NCI-H187 treated with DMSO at 0.1 percent for 48 hours (cell line): ENCODE data around the gene TJP1.
"Not testable (repeated sequence)": the region's sequence is repeated elsewhere in the genome, so short reads cannot be mapped to it uniquely, and the experiment has no call there.

Experiments
- DNase-seq: peaks from one replicate; lab custom pipeline; 2025; lab: John Stamatoyannopoulos, UW

Gene TJP1

DNA sequence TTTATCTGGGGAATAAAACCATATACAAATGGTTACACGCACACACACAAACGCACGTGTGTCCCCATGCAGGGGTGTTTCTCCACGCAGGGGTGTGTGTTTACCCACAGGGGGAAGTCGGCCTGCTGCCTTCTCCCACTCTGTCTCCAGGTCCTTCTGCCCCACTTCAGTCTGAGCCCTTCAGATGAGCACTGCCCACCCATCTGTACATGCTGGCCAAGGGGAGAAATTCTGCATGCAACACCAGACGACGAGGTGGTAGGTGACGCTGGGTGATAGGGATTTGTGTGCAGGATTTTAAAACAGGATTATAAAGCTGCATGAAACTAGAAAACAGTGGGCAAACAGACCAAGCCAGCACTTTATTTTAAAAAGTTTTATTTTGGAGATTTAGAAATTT lies 122.5 kb downstream of the TJP1 start:
- DNase-seq = no peak

DNA sequence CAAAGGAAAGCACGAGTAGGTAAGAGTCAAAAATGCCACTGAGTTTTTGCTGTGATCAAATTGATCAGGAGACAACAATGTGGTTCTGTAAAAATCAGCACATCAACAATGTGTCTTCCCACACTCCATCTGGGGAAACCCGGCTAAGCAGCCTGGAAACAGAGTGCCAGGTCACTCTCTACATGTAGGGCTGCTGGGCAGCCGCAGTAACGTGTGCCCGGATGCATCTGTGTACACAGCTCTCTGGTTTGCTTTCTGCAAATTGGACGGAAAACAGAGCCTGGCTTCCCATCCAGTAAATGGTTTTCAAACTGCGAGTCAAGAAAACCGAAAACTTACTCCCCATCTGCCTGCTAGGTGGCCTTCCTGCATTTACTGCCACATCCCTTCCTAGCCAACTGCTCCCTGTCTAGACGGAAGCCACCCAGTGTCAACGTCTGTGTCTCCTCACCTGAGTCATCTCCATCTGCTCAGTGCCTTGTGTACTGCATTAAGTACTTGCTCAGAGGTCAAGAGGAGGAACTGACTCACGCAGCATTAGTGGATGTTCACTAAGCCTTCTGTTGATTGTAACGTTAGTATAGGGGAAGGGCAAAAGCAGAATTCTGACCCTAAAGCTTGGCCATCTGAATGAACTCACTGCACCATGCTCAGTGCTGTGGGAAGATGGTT lies 124.1 kb downstream of the TJP1 start:
- no peak for DNase-seq

DNA sequence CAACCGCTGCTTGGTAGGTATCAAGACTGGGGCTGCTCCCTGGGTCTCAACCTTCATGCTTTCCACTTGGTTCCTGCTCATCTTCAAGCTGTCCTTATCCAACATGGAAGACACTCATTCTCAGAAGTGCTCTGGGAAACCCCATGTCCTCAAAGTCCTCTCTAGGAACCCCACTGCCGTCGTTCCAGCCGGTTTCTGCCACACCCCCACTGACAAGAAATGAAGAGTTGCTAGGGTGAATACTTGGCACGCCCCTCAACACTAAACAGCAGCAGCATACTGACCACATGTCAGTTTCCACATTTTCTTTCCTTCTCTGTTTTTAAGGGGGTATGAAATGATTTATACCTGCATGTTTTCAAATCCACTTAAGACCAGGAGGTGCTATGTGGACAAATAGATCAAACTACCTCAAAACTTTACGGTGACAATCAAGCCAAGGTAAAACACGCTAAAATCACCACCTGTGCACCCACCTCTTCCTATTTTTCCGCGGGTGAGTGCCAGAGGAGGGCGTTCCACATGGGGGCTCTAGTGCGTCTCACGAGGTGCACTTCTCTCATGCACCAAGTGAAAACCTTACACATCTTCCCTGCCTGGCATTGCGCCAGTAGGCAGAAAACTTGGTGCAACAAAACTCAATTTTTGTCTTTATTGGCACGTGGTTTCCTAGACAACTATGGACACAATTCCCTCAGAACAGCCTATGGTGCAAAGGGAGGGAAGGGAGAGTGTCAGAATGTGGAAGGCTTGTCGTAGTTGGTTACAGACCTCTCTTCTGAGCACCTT lies 125.1 kb downstream of the TJP1 start:
- no peak for DNase-seq

DNA sequence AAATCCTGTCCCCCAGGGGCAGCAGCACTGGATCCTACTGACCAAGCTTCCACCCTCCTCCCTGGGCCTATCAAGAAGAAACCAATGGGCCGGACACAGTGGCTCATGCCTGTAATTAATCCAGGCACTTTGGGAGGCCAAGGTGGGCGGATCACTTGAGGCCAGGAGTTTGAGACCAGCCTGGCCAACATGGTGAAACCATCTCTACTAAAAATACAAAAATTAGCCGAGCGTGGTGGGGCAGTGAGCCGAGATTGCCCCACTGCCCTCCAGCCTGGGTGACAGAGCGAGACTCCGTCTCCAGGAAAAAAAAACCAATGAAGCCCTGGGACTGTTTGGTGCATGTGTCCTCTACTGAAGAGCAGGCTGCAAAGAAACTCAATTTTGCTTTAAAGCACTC lies 125.8 kb downstream of the TJP1 start:
- not testable (repeated sequence) for DNase-seq

DNA sequence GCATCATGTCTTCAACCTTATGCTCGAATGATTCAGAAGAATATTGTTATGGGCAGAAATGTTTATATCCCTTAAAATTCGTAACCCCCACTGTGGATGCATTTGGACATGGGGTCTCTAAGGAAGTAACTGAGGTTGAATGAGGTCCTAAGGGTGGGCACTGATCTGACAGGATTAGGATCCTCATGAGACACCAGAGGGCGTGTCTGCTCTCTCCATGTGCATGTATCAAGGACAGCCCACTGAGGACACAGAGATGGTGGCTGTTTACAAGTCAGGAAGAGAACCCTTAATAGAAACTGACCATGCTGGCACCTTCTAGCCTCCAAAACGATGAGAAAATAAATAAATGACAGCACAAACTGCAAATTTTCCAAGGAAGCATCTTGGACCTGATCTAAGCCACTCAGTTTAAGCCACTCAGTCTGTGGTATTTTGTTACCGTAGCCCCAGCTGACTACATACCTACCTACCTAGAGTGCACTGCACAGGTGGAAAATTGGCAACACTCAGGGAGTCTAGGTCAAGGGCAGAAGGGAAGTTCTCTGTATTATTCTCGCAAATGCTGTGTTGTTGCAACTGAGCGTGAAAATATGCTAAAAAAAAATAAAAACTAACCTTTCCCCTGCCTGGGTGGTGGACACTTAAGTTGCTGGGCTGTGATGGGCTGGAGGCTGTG lies 126.6 kb downstream of the TJP1 start:
- DNase-seq = no peak

DNA sequence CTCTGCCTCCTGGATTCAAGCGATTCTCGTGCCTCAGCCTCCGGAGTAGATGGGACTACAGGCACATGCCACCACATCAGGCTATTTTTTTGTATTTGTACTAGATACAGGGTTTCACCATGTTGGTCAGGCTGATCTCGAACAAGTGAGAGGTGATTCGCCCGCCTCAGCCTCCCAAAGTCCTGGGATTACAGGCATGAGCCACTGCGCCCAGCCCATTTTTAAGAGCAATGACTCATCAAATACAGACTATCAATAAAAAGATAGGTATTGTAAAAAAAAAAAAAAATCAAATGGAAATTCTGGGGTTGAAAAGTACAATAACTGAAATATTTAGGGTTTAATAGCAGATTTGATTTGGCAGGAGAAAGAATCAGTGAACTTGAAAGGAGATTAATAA lies 129.0 kb downstream of the TJP1 start:
- DNase-seq = no peak

DNA sequence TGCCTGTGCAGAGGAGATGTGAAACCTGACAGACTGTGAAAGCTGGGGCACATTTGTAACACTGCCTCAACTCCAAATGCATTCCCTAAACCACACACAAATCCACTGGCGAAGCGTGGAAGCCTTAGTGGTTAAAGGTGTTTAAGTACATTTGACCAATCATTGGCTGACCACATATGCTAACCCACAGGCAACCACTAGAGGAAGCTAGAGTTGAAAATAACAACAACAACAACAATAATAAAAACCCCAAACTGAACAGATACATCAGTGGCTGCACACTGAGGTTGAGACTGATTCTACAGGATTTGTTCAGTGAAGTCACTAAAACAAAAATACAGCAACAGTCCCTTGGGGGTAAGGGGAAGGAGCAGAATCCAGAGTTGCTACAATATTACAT lies 129.7 kb downstream of the TJP1 start:
- DNase-seq = no peak

DNA sequence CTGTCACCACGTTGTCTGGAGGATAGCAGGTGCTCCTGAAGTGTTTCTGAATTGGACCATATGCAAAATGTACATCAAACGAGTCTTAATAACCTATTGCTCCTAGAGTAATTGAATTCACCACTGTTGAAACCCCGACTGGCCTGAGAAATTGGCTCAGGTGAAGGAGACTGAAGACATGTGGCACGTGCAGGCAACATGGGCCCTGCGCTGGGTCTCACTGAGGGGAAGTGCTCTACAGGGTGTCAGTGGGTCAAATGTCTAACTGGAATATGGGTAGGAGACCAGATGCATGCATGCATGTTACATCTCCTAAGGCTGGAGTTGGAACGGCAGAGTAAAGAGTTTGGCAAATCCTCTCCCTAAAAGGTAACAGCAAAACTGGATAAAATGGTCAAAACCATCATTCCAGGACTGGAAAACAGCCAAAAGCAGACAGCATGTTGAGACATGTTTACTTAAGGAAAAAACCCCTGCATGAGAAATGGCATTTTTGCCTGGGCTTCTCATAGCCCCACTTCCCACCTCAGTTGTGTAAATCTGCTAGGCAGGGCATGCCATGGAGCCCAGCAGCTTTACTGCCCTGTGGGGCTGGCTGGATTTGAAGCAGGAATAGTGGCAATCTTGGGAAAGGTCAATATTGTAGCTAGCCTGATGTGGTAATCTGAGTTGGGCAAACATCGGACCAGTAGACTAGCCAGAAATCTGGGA lies 131.3 kb downstream of the TJP1 start:
- no peak for DNase-seq

DNA sequence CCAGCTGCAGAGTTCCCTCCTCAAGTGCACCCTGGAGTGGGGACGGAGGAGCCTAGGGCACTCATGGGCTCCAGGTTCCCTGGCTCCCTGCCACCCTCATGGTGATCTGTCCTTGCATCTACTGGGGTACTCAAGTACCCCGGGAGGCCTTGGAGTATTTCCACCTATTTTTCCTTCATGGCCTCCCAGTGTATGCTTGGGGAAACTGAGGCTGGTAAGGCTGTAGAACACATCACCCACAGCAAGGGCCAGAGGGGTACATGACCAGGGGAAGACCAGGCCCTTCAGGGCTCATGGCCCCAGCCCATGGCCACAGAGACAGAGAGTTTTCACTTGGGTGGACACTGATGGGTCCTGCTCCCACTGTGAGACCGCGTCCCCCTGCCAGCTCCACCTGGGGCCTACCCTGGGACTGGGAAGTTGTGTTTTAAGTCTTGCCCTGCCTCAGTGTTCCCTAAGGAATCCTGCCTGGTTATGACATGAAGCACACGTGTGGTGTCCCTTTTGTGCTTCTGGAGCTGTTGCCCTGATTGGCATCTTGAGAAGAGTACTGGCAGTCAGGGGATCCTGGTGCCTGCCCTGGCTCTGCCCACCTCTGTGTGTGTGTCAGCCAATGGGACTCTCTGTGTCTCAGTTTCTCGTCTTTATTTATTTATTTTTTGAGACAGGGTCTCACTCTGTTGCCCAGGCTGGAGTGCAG lies 132.8 kb downstream of the TJP1 start:
- DNase-seq = no peak

DNA sequence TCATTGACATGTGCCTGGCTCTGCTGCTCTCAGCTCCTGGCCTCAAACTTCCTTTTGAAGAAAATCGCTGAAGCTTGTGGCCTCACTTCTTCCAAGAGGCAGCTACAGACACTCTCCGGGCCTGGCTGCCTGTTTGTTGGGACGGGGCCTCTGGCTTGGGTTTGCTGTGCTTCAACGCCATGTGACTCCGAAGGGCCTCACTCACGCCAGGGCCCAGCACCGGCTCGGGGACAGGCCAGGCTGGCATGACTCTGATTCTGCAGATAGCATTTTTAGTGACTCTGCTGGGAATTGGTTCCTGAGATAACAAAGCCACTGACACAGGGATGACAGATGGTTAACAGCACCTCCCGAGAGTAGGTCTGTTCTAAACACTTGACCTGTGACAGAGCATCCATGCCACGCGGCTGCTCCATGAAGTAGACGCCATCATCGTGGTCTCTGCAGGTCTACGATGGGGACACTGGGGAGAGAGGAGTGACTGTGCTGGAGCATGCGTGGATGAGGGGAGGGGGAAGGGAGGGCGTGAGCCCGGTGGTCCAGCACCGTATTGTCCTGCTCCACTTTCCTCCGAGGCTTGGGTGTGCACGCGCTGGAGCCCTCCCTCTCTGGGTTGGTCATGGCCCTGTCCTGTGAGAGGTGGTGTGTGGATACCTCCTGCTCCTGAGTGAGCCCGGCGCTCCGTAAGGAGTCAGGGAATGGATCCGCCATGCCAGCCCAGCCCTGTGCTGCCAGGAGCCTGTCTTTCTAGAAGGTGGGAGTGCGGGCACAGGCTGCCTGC lies 133.6 kb downstream of the TJP1 start:
- DNase-seq = no peak

DNA sequence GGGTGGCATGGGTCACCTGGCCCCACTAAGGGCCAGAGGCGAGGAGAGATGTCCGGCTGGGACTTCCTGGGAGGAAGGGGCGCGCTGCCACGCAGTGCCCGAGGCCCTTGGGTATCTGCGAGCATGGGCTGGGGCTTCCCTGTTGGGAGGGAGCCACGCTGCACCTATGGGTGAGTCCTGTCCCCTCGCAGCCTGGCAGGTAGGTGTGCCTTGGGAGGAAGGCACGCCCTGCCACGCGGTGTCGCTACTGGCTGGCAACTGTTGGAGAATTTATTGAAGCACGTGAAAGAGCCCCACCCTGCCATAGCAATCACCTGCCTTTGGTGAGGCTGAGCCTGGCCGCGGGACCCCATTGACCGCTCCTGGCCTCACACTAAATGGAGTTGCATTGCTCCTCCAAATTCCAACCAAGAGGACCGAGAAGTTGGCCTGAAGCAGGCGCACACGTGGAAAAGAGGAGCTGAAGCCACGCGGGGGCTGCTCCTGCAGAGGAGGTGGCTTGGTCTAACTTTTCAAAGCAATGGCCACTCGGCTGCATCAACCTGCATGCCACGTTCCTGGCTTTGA lies 134.2 kb downstream of the TJP1 start:
- DNase-seq = no peak

DNA sequence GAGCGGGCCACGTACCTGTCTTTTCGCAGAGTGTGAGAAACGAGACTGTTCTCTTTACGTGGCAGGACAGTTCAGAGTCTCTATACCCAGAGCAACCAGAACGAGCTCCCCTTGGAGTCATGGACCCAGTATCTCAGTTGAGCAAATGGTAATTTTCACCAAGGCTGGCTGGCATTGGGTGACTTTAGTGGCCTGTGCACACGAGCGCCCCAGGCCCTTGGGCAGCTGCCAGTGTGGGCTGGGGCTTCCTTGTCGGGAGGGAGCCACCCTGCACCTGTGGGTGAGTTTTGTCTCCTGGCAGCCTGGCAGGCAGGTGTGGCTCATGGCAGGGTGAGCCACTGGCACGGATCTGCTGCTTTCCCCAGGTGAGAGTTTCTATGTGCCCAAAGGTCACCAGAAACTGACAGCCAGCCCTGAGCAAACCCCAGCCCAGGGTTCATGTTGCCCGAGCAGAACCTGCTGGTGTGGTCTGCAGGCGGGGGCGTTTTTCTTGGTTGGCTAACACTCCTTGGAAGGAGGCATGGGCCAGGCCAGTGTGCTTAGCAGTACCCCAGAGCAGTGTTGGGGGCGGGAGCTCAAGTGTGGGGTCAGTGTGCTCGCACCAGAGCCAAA lies 135.0 kb downstream of the TJP1 start:
- DNase-seq = no peak

DNA sequence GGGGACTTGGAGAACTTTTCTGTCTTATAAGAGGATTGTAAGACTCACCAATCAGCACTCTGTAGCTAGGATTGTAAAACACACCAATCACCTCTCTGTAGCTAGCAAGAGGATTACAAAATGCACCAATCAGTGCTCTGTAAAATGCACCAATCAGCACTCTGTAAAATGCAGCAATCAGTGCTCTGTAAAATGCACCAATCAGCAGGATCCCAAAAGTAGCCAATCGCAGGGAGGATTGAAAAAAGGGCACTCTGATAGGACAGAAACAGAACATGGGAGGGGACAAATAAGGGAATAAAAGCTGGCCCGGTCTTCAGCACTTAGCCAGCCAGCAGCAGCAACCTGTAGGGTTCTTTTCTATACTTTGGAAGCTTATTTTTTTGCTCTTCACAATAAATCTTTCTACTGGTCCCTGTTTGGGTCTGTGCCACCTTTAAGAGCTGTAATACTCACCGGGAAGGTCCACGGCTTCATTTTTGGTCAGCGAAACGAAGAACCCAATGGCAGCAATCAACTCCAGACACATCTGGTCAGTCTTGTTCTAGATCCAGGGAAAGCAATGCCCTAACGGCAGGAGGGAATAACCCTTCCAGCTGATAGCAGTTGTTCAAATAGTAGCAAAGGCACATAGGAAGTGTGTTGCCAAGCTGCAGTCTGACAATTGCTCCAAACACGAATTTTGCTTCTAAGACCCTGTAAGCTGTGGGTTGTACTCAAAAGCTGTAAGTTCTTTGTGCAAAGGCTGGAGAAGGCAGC lies 135.6 kb downstream of the TJP1 start:
- no peak for DNase-seq

DNA sequence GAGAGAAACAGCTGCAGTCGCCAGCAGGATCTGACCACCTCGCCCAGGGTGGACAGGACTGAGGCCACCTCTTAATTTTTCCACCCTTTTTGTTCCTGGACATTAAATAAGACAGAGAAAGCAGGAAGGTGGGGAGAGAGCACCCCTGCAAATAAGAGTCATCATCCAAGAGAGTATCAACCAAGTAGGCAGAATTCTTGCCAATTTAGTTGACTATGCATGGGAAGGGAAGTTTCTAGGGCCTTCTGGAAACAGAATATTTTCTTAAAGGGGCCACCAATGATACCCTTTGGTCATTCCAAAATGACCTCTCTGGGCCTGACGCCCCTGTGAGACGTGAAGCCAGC lies 136.2 kb downstream of the TJP1 start:
- no peak for DNase-seq

DNA sequence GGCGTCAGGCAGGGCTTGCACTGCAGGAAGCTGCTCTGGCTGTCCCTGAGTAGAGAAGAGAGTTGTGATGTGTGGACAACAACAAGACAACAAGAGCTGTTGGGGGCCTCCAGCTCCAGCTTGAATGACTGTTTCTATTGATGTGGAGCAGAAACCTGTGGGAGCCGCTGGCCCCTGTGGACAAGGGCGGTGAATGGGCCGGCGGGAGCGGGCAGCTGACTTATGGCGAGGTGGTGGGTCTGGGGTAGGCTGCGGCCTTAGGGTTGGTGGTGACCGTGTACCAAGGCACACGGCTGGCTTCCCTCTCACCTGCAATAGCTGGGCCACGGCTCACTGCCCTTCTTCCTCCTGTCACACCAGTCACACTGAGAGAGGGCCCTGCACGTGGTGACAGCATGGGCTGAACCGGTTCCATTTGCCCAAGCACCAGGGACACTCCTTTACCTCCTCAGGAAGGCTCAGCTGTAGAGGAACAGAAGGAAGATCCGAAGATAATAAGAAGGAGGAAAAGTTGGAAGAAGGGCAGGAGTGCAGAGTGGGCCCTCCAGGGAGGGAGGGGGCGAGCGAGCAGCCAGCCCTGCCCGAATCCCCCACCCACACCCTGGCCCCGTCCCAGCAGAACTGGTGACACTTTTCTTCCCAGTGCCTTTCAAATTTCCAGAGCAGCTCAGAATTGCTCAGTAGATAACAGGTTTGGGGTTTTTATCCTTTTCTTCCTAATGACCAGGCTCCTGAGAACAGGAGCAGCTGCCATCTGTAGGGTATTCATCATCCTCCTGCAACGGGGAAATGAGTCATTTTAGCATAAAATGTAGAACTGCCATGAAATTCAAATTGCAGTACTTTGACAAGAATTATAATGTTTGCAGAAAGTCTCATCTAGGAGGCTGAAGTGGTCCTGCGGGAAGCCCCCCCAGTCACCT lies 136.9 kb downstream of the TJP1 start:
- no peak for DNase-seq

DNA sequence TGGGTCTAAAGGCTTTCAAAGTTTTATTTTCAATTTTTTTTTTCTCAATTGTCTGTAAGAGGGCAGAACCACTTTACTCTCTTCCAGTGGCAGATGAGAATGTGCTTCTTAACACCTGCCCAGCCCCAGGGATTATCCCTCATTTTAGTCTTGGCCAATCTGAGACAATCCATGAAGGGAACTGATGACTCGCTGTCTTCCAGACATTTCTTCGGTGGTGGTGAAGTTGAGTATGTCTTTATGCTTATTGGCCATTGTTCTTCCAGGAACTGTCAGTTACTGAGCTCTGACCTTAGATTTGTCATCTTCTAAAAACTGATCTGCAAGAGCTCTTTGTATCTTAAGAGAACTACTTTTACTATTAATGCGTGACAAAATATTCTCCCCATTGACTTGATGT lies 139.5 kb downstream of the TJP1 start:
- no peak for DNase-seq

DNA sequence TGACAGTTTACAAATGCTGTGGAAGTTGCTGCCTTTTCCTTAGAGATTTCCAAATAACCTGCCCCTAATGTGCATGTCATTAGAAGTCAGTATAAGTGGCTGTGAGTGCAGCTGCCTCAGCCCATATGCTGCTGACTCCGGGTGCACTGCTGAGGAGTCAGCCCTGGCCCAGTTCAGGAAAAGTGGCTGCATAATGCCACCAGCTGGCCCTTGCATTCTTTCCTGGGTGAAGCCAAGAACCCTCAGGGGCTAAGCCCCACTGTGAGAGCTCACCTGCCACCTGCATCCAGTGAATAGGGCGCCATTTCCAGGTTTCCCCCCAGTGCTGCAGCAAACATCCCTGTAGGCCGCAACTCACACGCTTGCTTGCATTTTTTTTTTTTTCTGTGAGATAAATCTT lies 139.9 kb downstream of the TJP1 start:
- DNase-seq = no peak

DNA sequence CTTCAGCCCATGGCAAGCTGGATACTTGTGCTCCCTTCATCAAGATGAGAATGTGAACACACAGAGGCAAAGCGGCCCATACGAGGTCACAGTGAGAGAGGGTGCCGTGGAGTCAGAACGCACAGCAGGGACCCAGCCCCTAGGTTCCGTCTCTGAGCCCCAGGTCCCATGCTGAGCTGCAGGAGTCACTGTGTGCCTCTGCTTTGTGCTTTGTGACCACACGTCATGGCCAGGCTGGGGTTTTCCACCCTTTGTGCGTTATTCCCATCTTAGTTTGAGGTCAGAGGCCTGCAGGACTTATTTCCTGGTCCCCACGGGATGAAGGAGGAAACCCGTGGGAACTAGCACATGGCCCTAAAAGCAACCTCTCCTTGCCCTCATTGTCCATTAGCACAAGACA lies 140.3 kb downstream of the TJP1 start:
- DNase-seq = no peak
